Fibroblast of villous mesenchyme (primary cell): Measurements from ENCODE around the gene USP6NL. TPM values are rescaled to one million over a fixed set of nuclear protein-coding genes. Genes with fewer than 3 reads are reported as not detected.
A peak's percentile ranks its signal among the peaks of the same experiment; 100 is the strongest.

ENCODE experiments used
- DNase-seq: peaks from one replicate; pipeline ENCODE4 v3.0.0-alpha.2; 2010; ENCODE audit warnings: low read depth
- H3K4me3 ChIP-seq: 2 replicates; pipeline ENCODE4 v1.5.1; 2011; ENCODE audit warnings: low read depth, mild to moderate bottlenecking, low read length
- CTCF ChIP-seq: IDR thresholded peaks from 2 replicates; pipeline ENCODE4 v1.5.1; 2012; ENCODE audit warnings: low read depth, mild to moderate bottlenecking, low read length; ENCODE audit not compliant: insufficient read depth
- total RNA-seq: library from RNA; depleted of rRNA; stranded (reverse); fragments of >200 nt; gene quantifications from 2 replicates; pipeline ENCODE4 v1.2.3, GENCODE V29; 2012

USP6NL gene
- total RNA-seq, 1 donor = 12.5 TPM

GRCh38 chr10:11568578-11568977, 42.9 kb downstream of the USP6NL start:
- TF ChIP-seq CTCF = no peak
- no peak overlapping the region for H3K4me3 ChIP-seq
- DNase-seq = no peak

- TF ChIP-seq CTCF = no peak
- DNase-seq = no peak
- H3K4me3 ChIP-seq = no peak overlapping the region
Observed at GRCh38 chr10:11564741-11565140, 46.7 kb downstream of the USP6NL start.

- no peak for TF ChIP-seq CTCF
- DNase-seq = no peak
- no peak overlapping the region for H3K4me3 ChIP-seq
Observed at GRCh38 chr10:11563936-11564335, 47.5 kb downstream of the USP6NL start.

GRCh38 chr10:11562888-11563287, 48.6 kb downstream of the USP6NL start:
- no peak for TF ChIP-seq CTCF
- DNase-seq = no peak
- no peak overlapping the region for H3K4me3 ChIP-seq

GRCh38 chr10:11560076-11560709, 51.3 kb downstream of the USP6NL start:
- H3K4me3 ChIP-seq = no peak overlapping the region
- peak; percentile 65 for DNase-seq
- TF ChIP-seq CTCF = no peak

- H3K4me3 ChIP-seq = no peak overlapping the region
- no peak for DNase-seq
- no peak for TF ChIP-seq CTCF
Observed at GRCh38 chr10:11557967-11558366, 53.5 kb downstream of the USP6NL start.

- no peak overlapping the region for H3K4me3 ChIP-seq
- no peak for DNase-seq
- TF ChIP-seq CTCF = no peak
Observed at GRCh38 chr10:11557513-11557912, 53.9 kb downstream of the USP6NL start.
